GM23338 (cell line): Measurements from ENCODE around the gene RALGPS1. TPM values are rescaled to one million over a fixed set of nuclear protein-coding genes. Genes with fewer than 3 reads are reported as not detected.

ENCODE experiments used
- ATAC-seq: fragments of 200-7000 bp; cut with Tn5 transposase; 3 replicates; pipeline ENCODE4 v1.9.1; 2020
- DNase-seq: peaks from one replicate; pipeline ENCODE4 v3.0.0-alpha.2; 2015; ENCODE audit warnings: low spot score
- H2AFZ ChIP-seq: fragments of 200-600 bp; sonication (generic); 2 replicates; pipeline ENCODE4 v1.8.0; 2016; ENCODE audit warnings: antibody characterized with exemption, mild to moderate bottlenecking, moderate library complexity
- H3F3A ChIP-seq: fragments of 200-600 bp; sonication (generic); replicated peaks from 2 replicates; pipeline ENCODE4 v1.8.0; 2017; ENCODE audit warnings: antibody characterized with exemption, mixed run types, low read depth
- H3K27ac ChIP-seq: fragments of 200-600 bp; sonication (generic); 2 replicates; pipeline ENCODE4 v1.6.1; 2016; ENCODE audit warnings: low read depth
- H3K27me3 ChIP-seq: fragments of 200-600 bp; sonication (generic); 2 replicates; pipeline ENCODE4 v1.8.0; 2016; ENCODE audit warnings: mild to moderate bottlenecking, mixed run types, moderate library complexity; ENCODE audit not compliant: insufficient read depth
- H3K36me3 ChIP-seq: fragments of 200-600 bp; sonication (generic); 2 replicates; pipeline ENCODE4 v1.8.0; 2016; ENCODE audit warnings: mild to moderate bottlenecking; ENCODE audit not compliant: insufficient read depth
- H3K4me1 ChIP-seq: fragments of 200-600 bp; sonication (generic); 2 replicates; pipeline ENCODE4 v1.8.0; 2016; ENCODE audit warnings: mild to moderate bottlenecking, moderate library complexity; ENCODE audit not compliant: insufficient read depth
- H3K4me2 ChIP-seq: fragments of 200-600 bp; sonication (generic); 2 replicates; pipeline ENCODE4 v1.7.1; 2017; ENCODE audit warnings: mixed run types
- H3K4me3 ChIP-seq: fragments of 200-600 bp; sonication (generic); 2 replicates; pipeline ENCODE4 v1.6.1; 2016; ENCODE audit warnings: mixed run types
- H3K79me2 ChIP-seq: fragments of 200-600 bp; sonication (generic); replicated peaks from 2 replicates; pipeline ENCODE4 v1.8.0; 2017; ENCODE audit warnings: mild to moderate bottlenecking; ENCODE audit not compliant: insufficient read depth
- H3K9me2 ChIP-seq: fragments of 200-600 bp; sonication (generic); 2 replicates; pipeline ENCODE4 v1.8.0; 2017; ENCODE audit not compliant: insufficient read depth
- H4K20me1 ChIP-seq: fragments of 200-600 bp; sonication (generic); replicated peaks from 2 replicates; pipeline ENCODE4 v1.8.0; 2017; ENCODE audit warnings: mild to moderate bottlenecking; ENCODE audit not compliant: insufficient read depth
- H3K27ac Mint-ChIP-seq: 2 replicates; pipeline ENCODE4 v1.8.0; 2020; ENCODE audit warnings: inconsistent platforms, mild to moderate bottlenecking, moderate library complexity, mixed read lengths
- H3K27me3 Mint-ChIP-seq: 3 replicates; pipeline ENCODE4 v1.8.0; 2022; ENCODE audit warnings: low read depth, mild to moderate bottlenecking, moderate library complexity, mixed read lengths, inconsistent platforms; ENCODE audit not compliant: insufficient read depth, poor library complexity
- H3K36me3 Mint-ChIP-seq: 3 replicates; pipeline ENCODE4 v1.8.0; 2021; ENCODE audit warnings: low read depth, mild to moderate bottlenecking, inconsistent platforms, moderate library complexity, mixed read lengths
- H3K4me1 Mint-ChIP-seq: 3 replicates; pipeline ENCODE4 v1.8.0; 2020; ENCODE audit warnings: mild to moderate bottlenecking, inconsistent platforms, mixed read lengths
- H3K4me3 Mint-ChIP-seq: 3 replicates; pipeline ENCODE4 v1.8.0; 2021; ENCODE audit warnings: moderate library complexity, mild to moderate bottlenecking, inconsistent platforms, mixed read lengths
- H3K9me3 Mint-ChIP-seq: 3 replicates; pipeline ENCODE4 v1.8.0; 2020; ENCODE audit warnings: moderate library complexity, mild to moderate bottlenecking, inconsistent platforms, mixed read lengths
- CREB1 ChIP-seq: fragments of 250-450 bp; sonication (Bioruptor Pico); IDR thresholded peaks from 2 replicates; pipeline ENCODE4 v1.5.0; 2020; ENCODE audit warnings: low read depth, mild to moderate bottlenecking, moderate library complexity
- ETS1 ChIP-seq: IDR thresholded peaks from 2 replicates; pipeline ENCODE4 v1.6.1; 2016; ENCODE audit warnings: antibody characterized with exemption
- EZH2 ChIP-seq: fragments of 200-600 bp; sonication (generic); IDR thresholded peaks from one replicate; pipeline ENCODE4 v1.8.0; 2017; ENCODE audit warnings: antibody characterized with exemption, mild to moderate bottlenecking, low read depth; ENCODE audit not compliant: unreplicated experiment
- EZH2phosphoT487 ChIP-seq: fragments of 200-600 bp; sonication (generic); IDR thresholded peaks from one replicate; pipeline ENCODE4 v1.8.1; 2018; ENCODE audit warnings: antibody characterized with exemption; ENCODE audit not compliant: unreplicated experiment
- JUNB ChIP-seq: IDR thresholded peaks from one replicate; pipeline ENCODE4 v1.6.1; 2016; ENCODE audit warnings: antibody characterized with exemption; ENCODE audit not compliant: unreplicated experiment
- NANOG ChIP-seq: IDR thresholded peaks from 2 replicates; pipeline ENCODE4 v1.6.1; 2016; ENCODE audit warnings: antibody characterized with exemption, borderline replicate concordance
- POLR2AphosphoS5 ChIP-seq: IDR thresholded peaks from 2 replicates; pipeline ENCODE4 v1.6.1; 2016; ENCODE audit warnings: antibody characterized with exemption, low read depth
- STAT1 ChIP-seq: IDR thresholded peaks from one replicate; pipeline ENCODE4 v1.6.1; 2016; ENCODE audit warnings: antibody characterized with exemption; ENCODE audit not compliant: unreplicated experiment
- ZNF114 ChIP-seq: fragments of 250-450 bp; sonication (Bioruptor Pico); IDR thresholded peaks from 2 replicates; pipeline ENCODE4 v1.5.0; 2020; ENCODE audit warnings: mild to moderate bottlenecking, moderate library complexity
- ZNF331 ChIP-seq: fragments of 250-450 bp; sonication (Bioruptor Pico); IDR thresholded peaks from 2 replicates; pipeline ENCODE4 v1.5.0; 2020; ENCODE audit warnings: low read depth, mild to moderate bottlenecking, moderate library complexity
- ZNF462 ChIP-seq: fragments of 250-450 bp; sonication (Bioruptor Pico); IDR thresholded peaks from 2 replicates; pipeline ENCODE4 v1.5.0; 2020; ENCODE audit warnings: mild to moderate bottlenecking, moderate library complexity
- polyA plus RNA-seq: library from polyadenylated mRNA; unstranded; fragments of >200 nt; fragmentation: Nextera tagmentation; extraction: Ambion mirVana; gene quantifications from 2 replicates; pipeline ENCODE4 v1.2.1, GENCODE V29; 2016
- total RNA-seq: library from RNA; depleted of rRNA; stranded (reverse); fragments of >200 nt; shearing (Covaris generic); gene quantifications from 2 replicates; pipeline ENCODE4 v1.2.3, GENCODE V29; 2014
- TF ChIP-seq, protein P1 (sequence below): IDR thresholded peaks from one replicate; pipeline ENCODE4 v1.6.1; 2018; ENCODE audit warnings: antibody characterized with exemption; ENCODE audit not compliant: unreplicated experiment
- TF ChIP-seq, protein P2 (sequence below), 2 experiments: fragments of 200-600 bp in 1 of 2; sonication (generic) in 1 of 2; conservative IDR thresholded peaks; 2 replicates each; pipeline versions ENCODE4 v1.5.1 to v1.6.1; 2016 to 2017; ENCODE audit warnings: antibody characterized with exemption in 2 of 2, low read depth in 2 of 2, mild to moderate bottlenecking in 2 of 2, moderate library complexity in 1 of 2

The RALGPS1 gene
- total and polyA plus RNA-seq, 2 experiments from 2014 or later = 18.2 to 57.1 TPM

- Mint-ChIP-seq H3K4me1 (peaks cover 47% of the 10 kb centered on the region), H3K27ac (no peak overlapping the region; the same call in none of the 2 replicates), H3K27me3 (peaks cover 2% of the 10 kb centered on the region), H3K36me3 (peaks cover 29% of the 10 kb centered on the region; the same call in 2 of the 3 replicates), H3K9me3 (no peaks in the 10 kb centered on the region; the same call in 2 of the 3 replicates), H3K4me3 (no peak overlapping the region)
- DNase-seq (peak; percentile 80), ATAC-seq (peak; percentile 97)
- Histone ChIP-seq H3K4me2 (peak overlapping the region; percentile 15), H3K9me2 (no peaks in the 10 kb centered on the region), H3K79me2 (no peaks in the 10 kb centered on the region; the same call in 1 of the 2 replicates), H3F3A (no peaks in the 10 kb centered on the region; the same call in 1 of the 2 replicates), H4K20me1 (no peaks in the 10 kb centered on the region), H2AFZ (no peak overlapping the region), H3K4me1 (peaks cover 48% of the 10 kb centered on the region), H3K27me3 (no peaks in the 10 kb centered on the region), H3K27ac (peak overlapping the region; percentile 41), H3K36me3 (0 out of 2 replicates have a peak, but pooled peaks cover 3% of the 10 kb centered on the region), H3K4me3 (no peak overlapping the region)
- TF ChIP-seq POLR2AphosphoS5 (no peak), CREB1 (no peak), EZH2phosphoT487 (no peak), STAT1 (no peak), ZNF114 (CRISPR knock-in tag) (no peak), NANOG (no peak), ZNF462 (CRISPR knock-in tag) (no peak), EZH2 (no peak), JUNB (no peak), ETS1 (no peak), ZNF331 (CRISPR knock-in tag) (no peak)
- TF ChIP-seq, protein P1, sequence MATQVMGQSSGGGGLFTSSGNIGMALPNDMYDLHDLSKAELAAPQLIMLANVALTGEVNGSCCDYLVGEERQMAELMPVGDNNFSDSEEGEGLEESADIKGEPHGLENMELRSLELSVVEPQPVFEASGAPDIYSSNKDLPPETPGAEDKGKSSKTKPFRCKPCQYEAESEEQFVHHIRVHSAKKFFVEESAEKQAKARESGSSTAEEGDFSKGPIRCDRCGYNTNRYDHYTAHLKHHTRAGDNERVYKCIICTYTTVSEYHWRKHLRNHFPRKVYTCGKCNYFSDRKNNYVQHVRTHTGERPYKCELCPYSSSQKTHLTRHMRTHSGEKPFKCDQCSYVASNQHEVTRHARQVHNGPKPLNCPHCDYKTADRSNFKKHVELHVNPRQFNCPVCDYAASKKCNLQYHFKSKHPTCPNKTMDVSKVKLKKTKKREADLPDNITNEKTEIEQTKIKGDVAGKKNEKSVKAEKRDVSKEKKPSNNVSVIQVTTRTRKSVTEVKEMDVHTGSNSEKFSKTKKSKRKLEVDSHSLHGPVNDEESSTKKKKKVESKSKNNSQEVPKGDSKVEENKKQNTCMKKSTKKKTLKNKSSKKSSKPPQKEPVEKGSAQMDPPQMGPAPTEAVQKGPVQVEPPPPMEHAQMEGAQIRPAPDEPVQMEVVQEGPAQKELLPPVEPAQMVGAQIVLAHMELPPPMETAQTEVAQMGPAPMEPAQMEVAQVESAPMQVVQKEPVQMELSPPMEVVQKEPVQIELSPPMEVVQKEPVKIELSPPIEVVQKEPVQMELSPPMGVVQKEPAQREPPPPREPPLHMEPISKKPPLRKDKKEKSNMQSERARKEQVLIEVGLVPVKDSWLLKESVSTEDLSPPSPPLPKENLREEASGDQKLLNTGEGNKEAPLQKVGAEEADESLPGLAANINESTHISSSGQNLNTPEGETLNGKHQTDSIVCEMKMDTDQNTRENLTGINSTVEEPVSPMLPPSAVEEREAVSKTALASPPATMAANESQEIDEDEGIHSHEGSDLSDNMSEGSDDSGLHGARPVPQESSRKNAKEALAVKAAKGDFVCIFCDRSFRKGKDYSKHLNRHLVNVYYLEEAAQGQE = no peak
- TF ChIP-seq, protein P2, sequence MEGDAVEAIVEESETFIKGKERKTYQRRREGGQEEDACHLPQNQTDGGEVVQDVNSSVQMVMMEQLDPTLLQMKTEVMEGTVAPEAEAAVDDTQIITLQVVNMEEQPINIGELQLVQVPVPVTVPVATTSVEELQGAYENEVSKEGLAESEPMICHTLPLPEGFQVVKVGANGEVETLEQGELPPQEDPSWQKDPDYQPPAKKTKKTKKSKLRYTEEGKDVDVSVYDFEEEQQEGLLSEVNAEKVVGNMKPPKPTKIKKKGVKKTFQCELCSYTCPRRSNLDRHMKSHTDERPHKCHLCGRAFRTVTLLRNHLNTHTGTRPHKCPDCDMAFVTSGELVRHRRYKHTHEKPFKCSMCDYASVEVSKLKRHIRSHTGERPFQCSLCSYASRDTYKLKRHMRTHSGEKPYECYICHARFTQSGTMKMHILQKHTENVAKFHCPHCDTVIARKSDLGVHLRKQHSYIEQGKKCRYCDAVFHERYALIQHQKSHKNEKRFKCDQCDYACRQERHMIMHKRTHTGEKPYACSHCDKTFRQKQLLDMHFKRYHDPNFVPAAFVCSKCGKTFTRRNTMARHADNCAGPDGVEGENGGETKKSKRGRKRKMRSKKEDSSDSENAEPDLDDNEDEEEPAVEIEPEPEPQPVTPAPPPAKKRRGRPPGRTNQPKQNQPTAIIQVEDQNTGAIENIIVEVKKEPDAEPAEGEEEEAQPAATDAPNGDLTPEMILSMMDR (conservative IDR thresholded peaks at IDR 0.05; ENCODE audit: low read depth in 2 of 2) = no peak
Observed at GRCh38 chr9:127253446-127253845, 338.9 kb downstream of the RALGPS1 start.
